Tibial nerve (tissue), 4 donors: ENCODE measurements around the gene SPTB.

Experiments used
- EP300 ChIP-seq, 2 donors: sonication (generic); formaldehyde crosslinking; IDR thresholded peaks; one replicate each; pipeline ENCODE4 v1.6.1; 2017; ENCODE audit warnings: antibody characterized with exemption in 2 of 2, mild to moderate bottlenecking in 1 of 2
- POLR2A ChIP-seq, 2 donors: fragments of 450-650 bp; IDR thresholded peaks; one replicate each; pipeline ENCODE4 v1.6.1; 2017; ENCODE audit warnings: antibody characterized with exemption in 2 of 2, mild to moderate bottlenecking in 2 of 2, moderate library complexity in 2 of 2
- TF ChIP-seq, protein P1 (sequence below), 5 experiments: fragments of 200-600 bp in 3 of 5; fragments of 450-650 bp in 2 of 5; sonication (generic) in 3 of 5; IDR thresholded peaks; one replicate each; pipeline ENCODE4 v1.5.1; 2016 to 2019; ENCODE audit warnings: antibody characterized with exemption in 5 of 5, mild to moderate bottlenecking in 3 of 5, moderate library complexity in 2 of 5

DNA sequence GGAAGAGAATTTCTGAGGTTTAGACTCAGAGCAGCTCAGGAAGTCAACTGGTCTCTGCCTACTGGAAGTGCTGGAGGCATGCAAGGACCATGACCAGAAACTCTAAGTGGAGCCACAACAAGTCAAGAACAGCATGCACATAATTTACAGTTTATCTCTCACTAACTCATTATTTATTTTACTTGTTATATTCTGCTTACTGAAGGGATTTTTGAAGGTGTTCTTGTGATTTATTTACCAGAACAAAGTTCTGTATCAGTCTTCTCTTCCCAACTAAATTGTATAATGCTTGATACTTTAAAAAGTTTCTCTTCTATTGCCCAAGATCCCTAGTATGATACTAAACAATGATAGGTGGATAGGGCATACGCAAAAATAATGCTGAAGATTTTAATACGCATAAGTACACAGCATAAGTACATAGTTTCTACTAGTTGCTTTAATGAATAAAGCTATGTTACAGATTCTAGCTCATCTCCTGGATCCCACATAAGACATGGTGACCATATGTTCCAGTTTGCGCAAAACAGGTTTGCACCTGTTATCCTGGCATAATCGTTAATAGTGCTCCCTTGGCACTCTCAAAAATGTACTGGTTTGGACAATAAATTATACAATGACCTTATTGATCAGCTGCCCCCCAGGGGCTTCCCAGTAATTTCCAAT, 11.6 kb upstream of the SPTB start:
- TF ChIP-seq, protein P1, sequence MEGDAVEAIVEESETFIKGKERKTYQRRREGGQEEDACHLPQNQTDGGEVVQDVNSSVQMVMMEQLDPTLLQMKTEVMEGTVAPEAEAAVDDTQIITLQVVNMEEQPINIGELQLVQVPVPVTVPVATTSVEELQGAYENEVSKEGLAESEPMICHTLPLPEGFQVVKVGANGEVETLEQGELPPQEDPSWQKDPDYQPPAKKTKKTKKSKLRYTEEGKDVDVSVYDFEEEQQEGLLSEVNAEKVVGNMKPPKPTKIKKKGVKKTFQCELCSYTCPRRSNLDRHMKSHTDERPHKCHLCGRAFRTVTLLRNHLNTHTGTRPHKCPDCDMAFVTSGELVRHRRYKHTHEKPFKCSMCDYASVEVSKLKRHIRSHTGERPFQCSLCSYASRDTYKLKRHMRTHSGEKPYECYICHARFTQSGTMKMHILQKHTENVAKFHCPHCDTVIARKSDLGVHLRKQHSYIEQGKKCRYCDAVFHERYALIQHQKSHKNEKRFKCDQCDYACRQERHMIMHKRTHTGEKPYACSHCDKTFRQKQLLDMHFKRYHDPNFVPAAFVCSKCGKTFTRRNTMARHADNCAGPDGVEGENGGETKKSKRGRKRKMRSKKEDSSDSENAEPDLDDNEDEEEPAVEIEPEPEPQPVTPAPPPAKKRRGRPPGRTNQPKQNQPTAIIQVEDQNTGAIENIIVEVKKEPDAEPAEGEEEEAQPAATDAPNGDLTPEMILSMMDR (IDR thresholded peaks at IDR 0.05), result no peak
- TF ChIP-seq POLR2A (IDR thresholded peaks at IDR 0.05), result no peak
- TF ChIP-seq EP300 (IDR thresholded peaks at IDR 0.05), result no peak
